Activated T-cell treated with anti-CD3 and anti-CD28 coated beads, Interleukin-2, amount 50 U/mL, for 4 hours (primary cell): ENCODE results near the gene MAP3K4. TPM values are rescaled to one million over a fixed set of nuclear protein-coding genes. Genes with fewer than 3 reads are reported as not detected.
"Not testable (repeated sequence)": the region's sequence is repeated elsewhere in the genome, so short reads cannot be mapped to it uniquely, and the experiment has no call there.

Experiments used
- ATAC-seq, 2 donors: fragments of 200-7000 bp; cut with Tn5 transposase; one replicate each; pipeline ENCODE4 v1.10.0; 2021
- DNase-seq: peaks from one replicate; pipeline ENCODE4 v3.0.0-alpha.2; 2020
- H3K27me3 Mint-ChIP-seq: one replicate; pipeline ENCODE4 v1.8.0; 2021; ENCODE audit warnings: low read depth, mixed read lengths
- H3K36me3 Mint-ChIP-seq: one replicate; pipeline ENCODE4 v1.8.0; 2022; ENCODE audit warnings: mixed read lengths; ENCODE audit not compliant: insufficient read depth
- H3K4me1 Mint-ChIP-seq: one replicate; pipeline ENCODE4 v1.8.0; 2021; ENCODE audit warnings: low read depth, mixed read lengths
- H3K4me3 Mint-ChIP-seq: one replicate; pipeline ENCODE4 v1.8.0; 2021; ENCODE audit warnings: mild to moderate bottlenecking, moderate library complexity, mixed read lengths
- H3K9me3 Mint-ChIP-seq: one replicate; pipeline ENCODE4 v1.8.0; 2021; ENCODE audit warnings: mixed read lengths
- total RNA-seq, 3 donors: library from RNA; stranded (reverse); gene quantifications; one replicate each; pipeline ENCODE4 v1.2.1, GENCODE V29; 2021

Gene MAP3K4
- total RNA-seq, 3 donors from 2014 or later, result 48.8 to 52.4 (median 49.0) TPM

GRCh38 chr6:161110028-161110779 is 118.6 kb downstream of the MAP3K4 start:
- H3K9me3 Mint-ChIP-seq, result no peaks in the 10 kb centered on the region
- DNase-seq (no peak), ATAC-seq (no peak)
- H3K4me3 Mint-ChIP-seq, result no peak overlapping the region
- H3K36me3 Mint-ChIP-seq, result peaks cover 67% of the 10 kb centered on the region
- no peaks in the 10 kb centered on the region for H3K27me3 Mint-ChIP-seq
- peaks cover 19% of the 10 kb centered on the region for H3K4me1 Mint-ChIP-seq

GRCh38 chr6:161111261-161111660 is 119.7 kb downstream of the MAP3K4 start:
- H3K4me1 Mint-ChIP-seq, result peaks cover 24% of the 10 kb centered on the region
- no peaks in the 10 kb centered on the region for H3K27me3 Mint-ChIP-seq
- ATAC-seq (peak; percentile 76 to 84), DNase-seq (no peak)
- no peaks in the 10 kb centered on the region for H3K9me3 Mint-ChIP-seq
- peaks cover 67% of the 10 kb centered on the region for H3K36me3 Mint-ChIP-seq
- H3K4me3 Mint-ChIP-seq, result no peak overlapping the region

- no peak for ATAC-seq
- Mint-ChIP-seq H3K9me3 (peaks cover 5% of the 10 kb centered on the region), H3K27me3 (no peaks in the 10 kb centered on the region), H3K4me1 (peaks cover 20% of the 10 kb centered on the region), H3K36me3 (peaks cover 77% of the 10 kb centered on the region), H3K4me3 (no peak overlapping the region)
- no peak for DNase-seq
Measured at GRCh38 chr6:161115468-161115867, 123.9 kb downstream of the MAP3K4 start.

- H3K4me1 Mint-ChIP-seq, result peaks cover 10% of the 10 kb centered on the region
- H3K36me3 Mint-ChIP-seq, result peaks cover 83% of the 10 kb centered on the region
- ATAC-seq, result no peak
- H3K9me3 Mint-ChIP-seq, result peaks cover 13% of the 10 kb centered on the region
- no peak overlapping the region for H3K4me3 Mint-ChIP-seq
- DNase-seq, result no peak
- H3K27me3 Mint-ChIP-seq, result no peaks in the 10 kb centered on the region
Measured at GRCh38 chr6:161116554-161116953, 125.0 kb downstream of the MAP3K4 start.

GRCh38 chr6:161117308-161117707 is 125.7 kb downstream of the MAP3K4 start:
- DNase-seq (no peak), ATAC-seq (no peak)
- Mint-ChIP-seq H3K36me3 (peaks cover 83% of the 10 kb centered on the region), H3K9me3 (peaks cover 19% of the 10 kb centered on the region), H3K4me1 (peaks cover 5% of the 10 kb centered on the region), H3K27me3 (no peaks in the 10 kb centered on the region), H3K4me3 (no peak overlapping the region)

- Mint-ChIP-seq H3K4me3 (no peak overlapping the region), H3K27me3 (no peaks in the 10 kb centered on the region), H3K9me3 (peaks cover 25% of the 10 kb centered on the region), H3K36me3 (peaks cover 83% of the 10 kb centered on the region), H3K4me1 (peaks cover 5% of the 10 kb centered on the region)
- DNase-seq (no peak), ATAC-seq (no peak)
Measured at GRCh38 chr6:161117942-161118341, 126.4 kb downstream of the MAP3K4 start.

GRCh38 chr6:161123319-161123718 is 131.8 kb downstream of the MAP3K4 start:
- H3K4me1 Mint-ChIP-seq, ATAC-seq, H3K4me3 Mint-ChIP-seq, H3K27me3 Mint-ChIP-seq, DNase-seq: not testable (repeated sequence)
- peaks cover 86% of the 10 kb centered on the region for H3K36me3 Mint-ChIP-seq
- H3K9me3 Mint-ChIP-seq, result peaks cover 52% of the 10 kb centered on the region

- H3K36me3 Mint-ChIP-seq, result peaks cover 78% of the 10 kb centered on the region
- DNase-seq, result no peak
- no peaks in the 10 kb centered on the region for H3K27me3 Mint-ChIP-seq
- no peak overlapping the region for H3K4me3 Mint-ChIP-seq
- peaks cover 17% of the 10 kb centered on the region for H3K4me1 Mint-ChIP-seq
- H3K9me3 Mint-ChIP-seq, result peaks cover 45% of the 10 kb centered on the region
- no peak for ATAC-seq
Measured at GRCh38 chr6:161125591-161125990, 134.0 kb downstream of the MAP3K4 start.

GRCh38 chr6:161127071-161127740 is 135.6 kb downstream of the MAP3K4 start:
- Mint-ChIP-seq H3K9me3 (peaks cover 34% of the 10 kb centered on the region), H3K36me3 (peaks cover 63% of the 10 kb centered on the region), H3K27me3 (no peaks in the 10 kb centered on the region), H3K4me3 (no peak overlapping the region), H3K4me1 (peaks cover 17% of the 10 kb centered on the region)
- no peak for ATAC-seq
- no peak for DNase-seq

- H3K4me3 Mint-ChIP-seq, result no peak overlapping the region
- DNase-seq (no peak), ATAC-seq (peak; percentile 34 to 44)
- H3K36me3 Mint-ChIP-seq, result peaks cover 54% of the 10 kb centered on the region
- peaks cover 17% of the 10 kb centered on the region for H3K4me1 Mint-ChIP-seq
- peaks cover 26% of the 10 kb centered on the region for H3K9me3 Mint-ChIP-seq
- no peaks in the 10 kb centered on the region for H3K27me3 Mint-ChIP-seq
Measured at GRCh38 chr6:161128230-161128629, 136.7 kb downstream of the MAP3K4 start.

- H3K9me3 Mint-ChIP-seq, result peaks cover 21% of the 10 kb centered on the region
- H3K36me3 Mint-ChIP-seq, result peaks cover 49% of the 10 kb centered on the region
- peak; percentile 73 to 81 for ATAC-seq
- no peak overlapping the region for H3K4me3 Mint-ChIP-seq
- peaks cover 17% of the 10 kb centered on the region for H3K4me1 Mint-ChIP-seq
- DNase-seq, result peak; percentile 27
- H3K27me3 Mint-ChIP-seq, result no peaks in the 10 kb centered on the region
Measured at GRCh38 chr6:161128680-161129196, 137.2 kb downstream of the MAP3K4 start.

- DNase-seq, result no peak
- Mint-ChIP-seq H3K4me3 (no peak overlapping the region), H3K9me3 (peaks cover 4% of the 10 kb centered on the region), H3K4me1 (peaks cover 17% of the 10 kb centered on the region), H3K36me3 (peaks cover 35% of the 10 kb centered on the region), H3K27me3 (no peaks in the 10 kb centered on the region)
- no peak for ATAC-seq
Measured at GRCh38 chr6:161130541-161130940, 139.0 kb downstream of the MAP3K4 start.

- Mint-ChIP-seq H3K27me3 (no peaks in the 10 kb centered on the region), H3K36me3 (peaks cover 30% of the 10 kb centered on the region), H3K4me1 (peaks cover 17% of the 10 kb centered on the region), H3K4me3 (no peak overlapping the region), H3K9me3 (peaks cover 3% of the 10 kb centered on the region)
- no peak for DNase-seq
- ATAC-seq, result no peak
Measured at GRCh38 chr6:161130967-161131766, 139.6 kb downstream of the MAP3K4 start.

- H3K27me3 Mint-ChIP-seq, result no peaks in the 10 kb centered on the region
- peaks cover 15% of the 10 kb centered on the region for H3K4me1 Mint-ChIP-seq
- H3K4me3 Mint-ChIP-seq, result no peak overlapping the region
- ATAC-seq, result no peak
- H3K36me3 Mint-ChIP-seq, result peaks cover 20% of the 10 kb centered on the region
- peaks cover under 1% of the 10 kb centered on the region for H3K9me3 Mint-ChIP-seq
- no peak for DNase-seq
Measured at GRCh38 chr6:161132384-161132783, 140.8 kb downstream of the MAP3K4 start.
